GM12892 (cell line): Measurements from ENCODE around the gene CDX1.

ENCODE experiments used
- DNase-seq: peaks from one replicate; pipeline ENCODE4 v3.0.0; 2011; ENCODE audit not compliant: insufficient read length
- FAIRE-seq: peaks from 2 replicates; lab custom pipeline; 2011; peaks lifted over from hg19 to GRCh38; lab: Jason Lieb, UNC
- POLR2A ChIP-seq: IDR thresholded peaks from 2 replicates; pipeline ENCODE4 v1.6.1; 2011; ENCODE audit warnings: low read depth, low read length, control low read depth
- POLR2AphosphoS5 ChIP-seq: IDR thresholded peaks from 2 replicates; pipeline ENCODE4 v1.6.1; 2011; ENCODE audit warnings: low read depth, low read length, control low read depth
- TAF1 ChIP-seq: IDR thresholded peaks from 2 replicates; pipeline ENCODE4 v1.6.1; 2011; ENCODE audit warnings: low read depth, mild to moderate bottlenecking, control low read depth, low read length, borderline replicate concordance

Gene CDX1

DNA sequence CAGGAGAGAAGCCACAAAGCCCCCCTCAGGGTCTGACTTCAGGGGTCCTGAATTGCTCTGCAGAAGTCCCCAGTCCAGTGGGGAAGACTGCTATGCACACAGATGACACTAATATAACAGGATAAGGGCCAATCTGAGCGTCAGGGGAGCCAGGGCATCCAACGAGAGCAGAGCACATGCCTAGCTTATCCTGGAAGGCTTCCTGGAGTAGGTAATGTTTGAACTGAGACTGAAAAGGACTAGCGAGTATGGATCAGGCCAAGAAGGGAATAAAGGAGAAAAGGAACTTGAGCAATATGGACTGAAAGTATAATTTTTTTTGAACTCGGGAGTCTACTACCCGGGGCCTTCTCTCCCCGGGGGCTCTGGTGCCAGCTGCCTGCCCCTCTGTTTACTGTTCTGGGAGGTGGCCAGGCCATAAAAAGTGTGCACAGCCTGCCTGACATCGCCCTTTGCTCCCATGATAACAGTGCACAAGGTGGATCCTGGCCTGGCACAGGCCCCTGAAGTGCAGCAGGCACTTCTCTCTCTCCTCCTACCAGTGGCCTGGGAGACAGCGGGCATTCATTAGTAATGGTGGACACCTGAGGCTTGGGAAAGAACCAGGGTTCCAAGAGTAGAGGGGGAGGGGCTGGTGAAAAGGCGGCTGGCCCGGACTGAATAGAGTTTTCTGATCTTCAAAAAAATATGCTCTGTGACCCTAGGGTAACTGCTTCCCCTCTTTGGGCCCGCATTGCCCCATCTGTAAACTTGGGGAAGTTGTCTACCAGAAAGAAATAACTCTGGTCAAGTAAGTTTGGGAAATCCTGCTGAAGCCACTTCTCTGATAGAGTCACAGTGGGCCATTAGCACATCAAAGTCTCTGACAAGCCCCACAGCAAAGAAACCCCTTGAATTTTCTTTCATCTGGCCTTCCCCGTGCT is 18.7 kb downstream of the CDX1 start:
- TF ChIP-seq POLR2A (no peak), TAF1 (no peak), POLR2AphosphoS5 (no peak)
- DNase-seq, result no peak
- FAIRE-seq, result no peak

GRCh38 chr5:150186137-150186536 is 19.6 kb downstream of the CDX1 start:
- FAIRE-seq, result no peak
- no peak for DNase-seq
- no peak for TF ChIP-seq POLR2A
- TF ChIP-seq POLR2AphosphoS5, result no peak
- no peak for TF ChIP-seq TAF1

DNA sequence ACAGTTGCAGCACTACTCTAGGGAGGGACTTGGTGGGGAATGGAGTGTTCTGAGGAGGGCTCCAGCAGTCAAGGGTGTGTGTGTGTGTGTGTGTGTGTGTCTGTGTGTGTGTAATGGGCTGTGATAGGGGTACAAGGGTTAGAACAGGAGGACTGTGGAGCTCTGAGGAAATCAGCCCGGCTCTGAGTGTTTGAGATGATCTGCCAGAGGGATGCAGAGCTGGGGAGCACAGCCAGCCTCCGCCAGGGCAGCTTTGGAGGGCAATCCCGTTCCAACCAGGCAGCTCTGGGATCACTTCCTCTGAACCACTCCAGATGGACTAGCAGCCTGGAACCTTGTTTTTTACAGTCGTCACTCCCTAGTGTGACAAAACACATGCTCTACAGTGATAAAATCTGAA is 20.3 kb downstream of the CDX1 start:
- FAIRE-seq (no peak), DNase-seq (no peak)
- TF ChIP-seq POLR2A (no peak), POLR2AphosphoS5 (no peak)

DNA sequence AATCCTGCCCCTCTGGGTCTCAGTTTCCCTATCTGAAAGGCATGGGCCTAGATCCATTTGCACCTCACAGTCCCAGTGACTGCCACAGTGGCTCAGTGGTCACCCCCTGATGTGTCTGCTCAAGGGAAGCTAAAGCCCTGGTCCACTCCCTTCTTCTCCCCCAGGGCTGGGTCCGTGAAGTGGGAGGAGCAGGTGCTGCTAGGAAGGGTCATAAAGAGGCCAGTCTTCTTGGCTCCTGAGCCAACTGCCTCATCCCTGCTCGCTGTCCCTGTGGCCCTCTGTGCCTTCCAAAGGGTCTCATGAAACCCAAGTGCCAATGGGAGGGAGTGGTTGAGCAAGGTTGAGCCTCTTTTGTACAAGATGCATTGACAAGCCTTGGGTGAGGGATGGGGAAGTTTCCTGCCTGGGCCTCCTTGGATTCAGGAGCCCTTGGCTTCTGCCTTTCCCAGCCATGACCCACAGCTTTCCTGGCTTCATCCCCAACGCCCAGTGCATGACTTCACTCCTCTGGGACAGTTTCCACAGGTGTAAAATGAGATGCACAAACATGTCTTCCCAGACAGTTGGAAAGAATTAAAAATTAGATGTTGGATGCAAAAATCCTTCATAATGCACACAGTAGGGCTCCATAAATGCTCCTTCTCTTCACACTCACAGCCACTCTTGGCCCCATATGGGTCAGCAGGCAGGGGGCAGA is 21.7 kb downstream of the CDX1 start:
- TF ChIP-seq POLR2AphosphoS5, result no peak
- no peak for TF ChIP-seq POLR2A
- TF ChIP-seq TAF1, result no peak
- DNase-seq, result no peak
- FAIRE-seq, result no peak

- TF ChIP-seq POLR2A (no peak), TAF1 (no peak), POLR2AphosphoS5 (no peak)
- FAIRE-seq (no peak), DNase-seq (no peak)
Measured at GRCh38 chr5:150189326-150189725, 22.7 kb downstream of the CDX1 start.

- DNase-seq (no peak), FAIRE-seq (no peak)
- no peak for TF ChIP-seq POLR2A
- TF ChIP-seq POLR2AphosphoS5, result no peak
- no peak for TF ChIP-seq TAF1
Measured at GRCh38 chr5:150189728-150190502, 23.3 kb downstream of the CDX1 start, which contains the start of gene SLC6A7. Gene SLC6A7, plus strand, starts transcription at chr5:150190062. Its CDS starts 266 bp downstream, at chr5:150190328.

DNA sequence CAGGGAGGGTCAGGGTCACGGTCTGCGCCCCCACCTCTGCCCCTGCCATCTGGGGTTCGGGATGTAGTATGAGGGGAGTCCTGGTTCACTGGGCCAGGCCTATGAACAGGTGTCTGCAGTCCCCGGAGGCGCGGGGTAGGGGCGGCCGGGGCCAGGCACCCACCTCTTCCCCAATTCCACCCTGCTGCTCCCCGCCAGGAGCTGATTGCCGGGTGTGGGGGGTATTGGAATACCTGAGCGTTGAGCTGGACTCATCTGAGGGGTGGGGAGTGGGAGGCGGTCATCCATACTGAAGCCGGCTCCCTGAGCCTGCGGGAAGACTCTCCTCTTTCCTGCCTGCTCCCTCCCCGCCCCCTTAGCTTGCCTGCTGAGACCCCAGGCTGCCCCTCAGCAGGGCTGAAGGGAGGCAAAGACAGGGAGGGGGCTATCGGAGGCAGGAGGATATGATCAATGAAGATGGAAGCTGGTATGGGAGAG is 24.0 kb downstream of the CDX1 start:
- DNase-seq (no peak), FAIRE-seq (no peak)
- no peak for TF ChIP-seq POLR2A
- no peak for TF ChIP-seq POLR2AphosphoS5
- TF ChIP-seq TAF1, result no peak

DNA sequence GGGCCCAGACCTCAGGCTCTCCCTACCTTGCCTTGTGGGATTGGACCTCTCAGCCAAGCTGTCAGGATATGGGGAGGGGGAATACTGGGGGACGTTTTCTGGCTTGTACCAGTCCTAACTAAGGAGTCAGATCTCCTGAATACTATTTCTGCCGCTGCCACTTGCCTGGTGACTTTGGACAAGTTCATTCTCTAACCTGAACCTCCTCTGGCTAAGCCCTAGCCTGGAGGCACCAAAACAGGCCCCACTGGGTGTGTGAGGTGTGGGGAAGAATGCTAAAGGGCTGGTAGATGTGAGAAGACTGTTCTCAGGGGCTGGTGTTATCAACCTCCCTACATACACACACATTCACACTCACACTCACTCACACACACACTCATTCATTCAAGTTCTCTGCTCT is 24.4 kb downstream of the CDX1 start:
- FAIRE-seq (no peak), DNase-seq (no peak)
- TF ChIP-seq POLR2A (no peak), POLR2AphosphoS5 (no peak), TAF1 (no peak)

- DNase-seq (no peak), FAIRE-seq (no peak)
- no peak for TF ChIP-seq POLR2AphosphoS5
- no peak for TF ChIP-seq TAF1
- TF ChIP-seq POLR2A, result no peak
Measured at GRCh38 chr5:150192462-150192861, 25.9 kb downstream of the CDX1 start.

DNA sequence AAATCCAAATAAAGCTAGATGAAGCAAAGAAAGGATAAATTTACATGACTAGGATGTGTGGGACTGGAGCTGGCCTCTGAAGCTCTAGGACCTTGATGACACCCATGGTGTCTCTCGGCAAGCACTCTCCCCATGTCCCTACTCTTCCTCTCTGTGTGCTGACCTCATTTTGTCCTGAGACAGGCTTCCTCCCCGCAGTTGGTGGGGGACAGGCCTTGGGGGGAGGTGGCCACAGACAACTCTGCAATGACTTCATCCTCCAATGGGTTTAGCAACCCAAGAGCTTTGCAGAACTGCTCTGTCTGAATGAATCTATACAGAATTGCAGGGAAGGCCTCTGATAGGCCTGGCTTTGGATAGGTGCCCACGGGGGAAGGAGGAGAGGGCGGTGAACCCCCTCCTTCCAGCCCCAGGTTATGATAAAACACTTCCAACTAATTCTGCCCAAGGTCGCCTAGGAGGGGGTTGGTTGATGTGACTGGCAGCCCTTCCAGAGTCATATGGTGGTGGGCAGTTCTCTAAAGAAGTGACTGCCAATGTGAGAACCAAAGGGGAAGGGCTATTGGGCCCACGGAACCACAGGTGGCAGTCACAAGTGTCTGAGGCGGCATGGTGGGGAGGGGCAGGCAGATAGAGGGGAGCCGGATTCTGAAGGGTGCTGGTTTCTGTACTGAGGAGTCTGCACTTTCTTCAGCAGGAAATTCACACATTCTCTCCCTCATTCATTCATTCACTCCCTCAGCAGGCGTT is 29.3 kb downstream of the CDX1 start:
- no peak for FAIRE-seq
- TF ChIP-seq POLR2AphosphoS5, result no peak
- no peak for TF ChIP-seq TAF1
- no peak for TF ChIP-seq POLR2A
- no peak for DNase-seq

- no peak for FAIRE-seq
- TF ChIP-seq POLR2AphosphoS5, result no peak
- no peak for TF ChIP-seq TAF1
- TF ChIP-seq POLR2A, result no peak
- DNase-seq, result no peak
Measured at GRCh38 chr5:150196514-150196913, 29.9 kb downstream of the CDX1 start.
